ENCODE results near the gene KCTD12. TPM values are rescaled to one million over a fixed set of nuclear protein-coding genes. Genes with fewer than 3 reads are reported as not detected.

The KCTD12 gene
- total RNA-seq, 2 experiments from 2014 or later: 0.08 TPM; not detected in 1

DNA sequence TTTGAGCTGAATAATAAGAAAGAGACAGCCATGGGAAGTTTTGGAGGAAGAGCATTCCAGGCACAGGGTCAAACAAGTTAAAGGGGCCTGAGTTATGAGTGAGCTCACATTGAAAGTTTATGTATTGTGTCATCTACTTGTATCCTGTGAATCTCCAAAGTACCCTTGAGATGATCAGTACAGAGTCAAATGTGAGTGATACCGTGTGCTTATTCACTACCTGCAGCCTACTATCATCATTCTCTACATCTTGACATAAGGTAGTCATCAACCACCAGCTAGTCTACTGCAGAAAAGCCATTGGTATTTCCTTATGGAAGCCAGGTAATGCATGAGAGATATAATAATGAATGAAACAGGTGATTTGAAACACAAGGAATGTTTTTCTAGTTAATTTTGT is 3.0 kb upstream of the KCTD12 start:
- DNase-seq (ENCODE audit: low spot score): no peak
- H3K4me3 ChIP-seq (ENCODE audit: low read depth, low read length, poor library complexity, severe bottlenecking): no peak overlapping the region
- CTCF ChIA-PET (ENCODE audit: unreplicated experiment): no interaction called here
- H3K9me2 ChIP-seq (ENCODE audit: insufficient read depth, low read length): no peaks in the 10 kb centered on the region
- no peak overlapping the region for H3K4me2 ChIP-seq (ENCODE audit: low read length)
- POLR2A ChIA-PET: no interaction called here
- H2AFZ ChIP-seq (ENCODE audit: low read length): no peak overlapping the region
- no TSS peak for BruUV-seq (replicated peaks)
- no peaks in the 10 kb centered on the region for H3K36me3 ChIP-seq (ENCODE audit: insufficient read depth, low read length)
- H3K9me3 ChIP-seq (ENCODE audit: low read length): no peaks in the 10 kb centered on the region
- no peak overlapping the region for H3K27ac ChIP-seq (ENCODE audit: low read depth, low read length, poor library complexity, severe bottlenecking)
- TF ChIP-seq, protein P1, sequence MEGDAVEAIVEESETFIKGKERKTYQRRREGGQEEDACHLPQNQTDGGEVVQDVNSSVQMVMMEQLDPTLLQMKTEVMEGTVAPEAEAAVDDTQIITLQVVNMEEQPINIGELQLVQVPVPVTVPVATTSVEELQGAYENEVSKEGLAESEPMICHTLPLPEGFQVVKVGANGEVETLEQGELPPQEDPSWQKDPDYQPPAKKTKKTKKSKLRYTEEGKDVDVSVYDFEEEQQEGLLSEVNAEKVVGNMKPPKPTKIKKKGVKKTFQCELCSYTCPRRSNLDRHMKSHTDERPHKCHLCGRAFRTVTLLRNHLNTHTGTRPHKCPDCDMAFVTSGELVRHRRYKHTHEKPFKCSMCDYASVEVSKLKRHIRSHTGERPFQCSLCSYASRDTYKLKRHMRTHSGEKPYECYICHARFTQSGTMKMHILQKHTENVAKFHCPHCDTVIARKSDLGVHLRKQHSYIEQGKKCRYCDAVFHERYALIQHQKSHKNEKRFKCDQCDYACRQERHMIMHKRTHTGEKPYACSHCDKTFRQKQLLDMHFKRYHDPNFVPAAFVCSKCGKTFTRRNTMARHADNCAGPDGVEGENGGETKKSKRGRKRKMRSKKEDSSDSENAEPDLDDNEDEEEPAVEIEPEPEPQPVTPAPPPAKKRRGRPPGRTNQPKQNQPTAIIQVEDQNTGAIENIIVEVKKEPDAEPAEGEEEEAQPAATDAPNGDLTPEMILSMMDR (conservative IDR thresholded peaks at IDR 0.05; ENCODE audit: low read length): no peak
- TF ChIP-seq EZH2phosphoT487 (IDR thresholded peaks at IDR 0.05; ENCODE audit: borderline replicate concordance, low read depth, low read length): no peak
- intact Hi-C loops (cut with micrococcal nuclease; ENCODE audit: unreplicated experiment): loop anchor here (5.0 kb wide), 1 partner anchor 808 kb away; the partner anchor contains the start of gene SLAIN1
- H3K79me2 ChIP-seq (ENCODE audit: insufficient read depth, low read depth, low read length): no peaks in the 10 kb centered on the region
- H4K20me1 ChIP-seq (ENCODE audit: insufficient read depth, low read length): no peaks in the 10 kb centered on the region
- no peaks in the 10 kb centered on the region for H3K4me1 ChIP-seq (ENCODE audit: insufficient read depth, low read length, poor library complexity, severe bottlenecking)

DNA sequence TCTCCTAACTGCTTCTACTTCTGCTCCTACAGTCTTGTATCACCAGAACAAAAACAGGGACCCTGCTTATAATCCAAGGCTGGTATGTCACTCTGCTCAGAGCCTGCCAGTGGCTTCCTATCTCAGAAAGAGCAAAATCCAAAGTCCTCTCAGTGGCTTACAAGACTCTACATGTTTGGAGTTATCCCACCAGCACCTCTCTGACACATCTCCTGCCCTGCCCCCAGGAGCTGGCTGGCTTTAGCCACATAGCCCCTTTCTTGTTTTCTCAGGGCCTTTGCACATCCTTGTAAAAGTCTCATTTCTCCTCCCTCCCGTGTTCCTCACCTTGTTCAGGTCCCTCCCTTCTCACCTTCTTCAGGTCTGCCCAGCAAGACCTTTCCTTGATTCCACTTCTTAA is 2.2 kb upstream of the KCTD12 start:
- Histone ChIP-seq H3K4me1 (ENCODE audit: insufficient read depth, low read length, poor library complexity, severe bottlenecking) (no peaks in the 10 kb centered on the region), H3K4me2 (ENCODE audit: low read length) (no peak overlapping the region), H3K27ac (ENCODE audit: low read depth, low read length, poor library complexity, severe bottlenecking) (no peak overlapping the region), H4K20me1 (ENCODE audit: insufficient read depth, low read length) (no peaks in the 10 kb centered on the region), H3K4me3 (ENCODE audit: low read depth, low read length, poor library complexity, severe bottlenecking) (no peak overlapping the region), H2AFZ (ENCODE audit: low read length) (no peak overlapping the region), H3K79me2 (ENCODE audit: insufficient read depth, low read depth, low read length) (no peaks in the 10 kb centered on the region), H3K9me2 (ENCODE audit: insufficient read depth, low read length) (no peaks in the 10 kb centered on the region), H3K36me3 (ENCODE audit: insufficient read depth, low read length) (no peaks in the 10 kb centered on the region), H3K9me3 (ENCODE audit: low read length) (no peaks in the 10 kb centered on the region)
- no peak for DNase-seq (ENCODE audit: low spot score)
- intact Hi-C loops (cut with micrococcal nuclease; ENCODE audit: unreplicated experiment): loop anchor here (5.0 kb wide), 1 partner anchor 809 kb away; the partner anchor contains the start of gene SLAIN1
- TF ChIP-seq, protein P1 (conservative IDR thresholded peaks at IDR 0.05; ENCODE audit: low read length): no peak
- no peak for TF ChIP-seq EZH2phosphoT487 (IDR thresholded peaks at IDR 0.05; ENCODE audit: borderline replicate concordance, low read depth, low read length)
- CTCF ChIA-PET (ENCODE audit: unreplicated experiment): interaction anchor here (1.0 kb wide), 1 partner anchor 44 kb away, joined by 3 read pairs; no protein-coding TSS in a partner anchor
- POLR2A ChIA-PET: no interaction called here
- BruUV-seq (replicated peaks): no TSS peak

DNA sequence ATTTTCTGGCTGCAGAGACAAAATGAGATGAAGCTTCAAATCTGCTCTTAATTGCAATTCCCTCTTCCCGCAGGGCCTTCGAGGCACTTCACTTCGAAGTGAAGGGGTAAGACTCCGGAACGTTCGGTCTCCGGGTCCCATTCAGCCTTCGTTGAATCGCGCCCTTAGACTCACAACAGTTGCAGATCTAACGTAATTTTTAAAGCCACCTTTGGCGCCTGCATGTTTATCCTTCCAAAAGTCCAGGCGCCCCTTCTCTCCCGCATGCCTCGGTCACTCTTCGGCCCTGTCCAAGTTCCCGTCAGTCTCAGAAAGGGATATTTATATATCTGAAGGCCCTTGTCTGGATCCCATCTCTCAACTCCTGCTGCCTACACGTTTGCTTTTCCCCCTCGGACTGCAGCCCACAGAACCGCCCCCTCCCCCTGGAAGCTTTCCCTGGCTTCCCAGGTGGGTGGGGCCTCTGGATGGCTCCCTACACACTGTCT is 915 bp upstream of the KCTD12 start:
- no peak overlapping the region for H2AFZ ChIP-seq (ENCODE audit: low read length)
- DNase-seq (ENCODE audit: low spot score): no peak
- H3K4me3 ChIP-seq (ENCODE audit: low read depth, low read length, poor library complexity, severe bottlenecking): no peak overlapping the region
- CTCF ChIA-PET (ENCODE audit: unreplicated experiment): interaction anchor here (0.6 to 1.0 kb wide), 2 partner anchors 17 to 45 kb away, joined by 3 to 4 read pairs; no protein-coding TSS in a partner anchor
- no peak overlapping the region for H3K27ac ChIP-seq (ENCODE audit: low read depth, low read length, poor library complexity, severe bottlenecking)
- no peaks in the 10 kb centered on the region for H4K20me1 ChIP-seq (ENCODE audit: insufficient read depth, low read length)
- TF ChIP-seq EZH2phosphoT487 (IDR thresholded peaks at IDR 0.05; ENCODE audit: borderline replicate concordance, low read depth, low read length): no peak
- TF ChIP-seq, protein P1 (conservative IDR thresholded peaks at IDR 0.05; ENCODE audit: low read length): no peak
- H3K4me1 ChIP-seq (ENCODE audit: insufficient read depth, low read length, poor library complexity, severe bottlenecking): no peaks in the 10 kb centered on the region
- POLR2A ChIA-PET: no interaction called here
- no peaks in the 10 kb centered on the region for H3K9me3 ChIP-seq (ENCODE audit: low read length)
- H3K36me3 ChIP-seq (ENCODE audit: insufficient read depth, low read length): no peaks in the 10 kb centered on the region
- H3K9me2 ChIP-seq (ENCODE audit: insufficient read depth, low read length): no peaks in the 10 kb centered on the region
- intact Hi-C loops (cut with micrococcal nuclease; ENCODE audit: unreplicated experiment): loop anchor here (5.0 kb wide), 1 partner anchor 810 kb away; the partner anchor contains the start of gene SLAIN1
- H3K79me2 ChIP-seq (ENCODE audit: insufficient read depth, low read depth, low read length): no peaks in the 10 kb centered on the region
- peak overlapping the region; percentile 80 for H3K4me2 ChIP-seq (ENCODE audit: low read length)
- no TSS peak for BruUV-seq (replicated peaks)
